ENCODE results near the gene SLC22A17. TPM values are rescaled to one million over a fixed set of nuclear protein-coding genes. Genes with fewer than 3 reads are reported as not detected.

Gene SLC22A17
- total and polyA plus RNA-seq, 2 of the 4 experiments (the other 2 are of a cell fraction), result 6.6 to 36.0 TPM

DNA sequence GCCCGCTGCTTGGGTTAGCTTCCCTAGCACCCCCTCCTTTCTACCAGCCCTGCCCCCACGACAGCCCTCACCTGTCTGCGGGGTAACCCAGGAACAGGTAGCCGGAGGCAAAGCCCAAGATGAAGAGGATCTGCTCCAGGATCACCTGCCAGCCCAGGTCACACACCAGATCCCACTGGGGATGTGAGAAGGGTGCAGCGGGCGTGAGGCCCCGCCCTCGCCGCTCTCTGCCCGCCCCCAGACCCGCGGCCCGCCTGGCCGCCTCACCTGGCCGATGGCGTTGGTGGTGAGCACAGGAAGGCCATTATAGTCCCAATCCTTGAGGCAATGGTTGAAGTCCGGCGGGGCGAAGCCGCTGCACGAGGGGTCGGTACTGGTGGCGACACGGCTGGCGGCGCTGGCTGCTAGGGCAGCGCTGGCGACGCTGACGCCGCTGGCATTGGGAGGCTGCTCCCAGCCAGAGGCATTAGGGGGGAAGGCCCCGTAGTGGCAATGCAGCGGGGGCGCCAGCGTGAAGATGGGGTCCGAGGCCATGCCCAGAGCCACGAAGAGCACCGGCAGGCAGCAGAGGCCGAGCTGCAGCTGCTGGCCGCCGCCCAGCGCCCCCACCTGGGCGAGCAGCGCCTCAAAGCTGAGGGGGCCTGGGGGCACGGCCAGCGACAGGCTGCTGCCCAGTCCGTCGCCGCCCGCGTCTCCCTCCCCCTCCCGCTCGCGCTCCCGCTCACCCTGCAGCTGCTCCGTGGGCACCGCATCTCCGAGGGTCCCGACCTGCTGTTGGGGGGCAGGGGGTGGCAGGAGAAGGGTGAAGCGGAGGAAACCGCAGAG, 794 bp downstream of the SLC22A17 start:
- Histone ChIP-seq H3K27me3 (ENCODE audit: control insufficient read depth, insufficient read depth, low read length) (no peaks in the 10 kb centered on the region), H3K36me3 (ENCODE audit: control insufficient read depth, insufficient read depth, low read length) (peaks cover 20% of the 10 kb centered on the region), H2AK5ac (ENCODE audit: low read depth, low read length) (peak overlapping the region; percentile 54; the same call in 1 of the 2 replicates), H3K4ac (ENCODE audit: low read depth, low read length) (peak overlapping the region; percentile 46), H4K5ac (ENCODE audit: low read depth, low read length) (no peak overlapping the region), H4K20me1 (ENCODE audit: insufficient read depth, low read length) (no peaks in the 10 kb centered on the region; the same call in 1 of the 2 replicates), H4K8ac (ENCODE audit: low read depth in 2 of 2, low read length in 2 of 2) (peak overlapping the region in 1 of 2 experiments; percentile 66; a peak in 1 of 4 replicates), H3K14ac (replicated peaks; ENCODE audit: low read depth, low read length) (no peak overlapping the region; the same call in 1 of the 2 replicates), H3K9me3 (ENCODE audit: control insufficient read depth, insufficient read depth, low read length) (no peaks in the 10 kb centered on the region), H2BK20ac (ENCODE audit: low read depth, low read length) (no peak overlapping the region), H3K27ac (ENCODE audit: insufficient read depth, low read length) (peak overlapping the region; percentile 63), H3K79me1 (ENCODE audit: low read depth in 1 of 2, low read length in 2 of 2) (peaks cover 0 to 7% of the 10 kb centered on the region in 2 experiments; a peak in 3 of 4 replicates), H2BK120ac (ENCODE audit: low read depth, low read length) (no peak overlapping the region), H2BK15ac (ENCODE audit: low read depth, low read length) (no peak overlapping the region), H2BK5ac (ENCODE audit: low read depth, low read length, poor library complexity, severe bottlenecking) (peak overlapping the region; percentile 29), H3K4me1 (ENCODE audit: control insufficient read depth, insufficient read depth, low read length) (peaks cover 3% of the 10 kb centered on the region; the same call in 1 of the 2 replicates), H3K23ac (ENCODE audit: low read depth, low read length) (no peak overlapping the region; the same call in 1 of the 2 replicates), H4K91ac (ENCODE audit: insufficient read depth, low read depth, low read length) (no peak overlapping the region), H3K9me1 (ENCODE audit: insufficient read depth, low read length) (peaks cover 6% of the 10 kb centered on the region; the same call in 1 of the 2 replicates), H2AFZ (replicated peaks; ENCODE audit: low read length, poor library complexity) (peak overlapping the region; percentile 96), H3K4me3 (ENCODE audit: insufficient read depth, low read depth, low read length) (peak overlapping the region; percentile 76), H3K9ac (ENCODE audit: low read depth, low read length) (peak overlapping the region; percentile 68), H2AK9ac (replicated peaks; ENCODE audit: low read depth, low read length, poor library complexity) (peak overlapping the region; percentile 86), H3K56ac (ENCODE audit: extremely low read depth, insufficient read depth, low read length) (no peak overlapping the region), H3K18ac (ENCODE audit: low read depth, low read length) (no peak overlapping the region), H3K4me2 (ENCODE audit: low read depth, low read length) (peak overlapping the region; percentile 75)
- CTCF ChIA-PET, result interaction anchor here (0.7 to 1.2 kb wide), 4 partner anchors 9 to 43 kb away, joined by 3 to 8 read pairs (median 4); no protein-coding TSS in a partner anchor
- dilution Hi-C loops (cut with HindIII; ENCODE audit: low sequenced_read_pairs, unreplicated experiment), result no loop called here
- intact Hi-C loops (cut with micrococcal nuclease), result loop anchor here (1.0 kb wide), 2 partner anchors 14 to 24 kb away; no protein-coding TSS in a partner anchor
- ATAC-seq (ENCODE audit: low read depth) (peak; percentile 48), DNase-seq (no peak)
- POLR2A ChIA-PET (ENCODE audit: unreplicated experiment), result no interaction called here
- BruUV-seq (replicated peaks), result no TSS peak
- 1% methylated on average over 29 of the region's 61 CpGs; no CpG with 5 or more reads in 1 of the 2 experiments for WGBS, 2 experiments (ENCODE audit: extremely low coverage in 2 of 2, insufficient read length in 1 of 2)
- TF ChIP-seq, protein P1, sequence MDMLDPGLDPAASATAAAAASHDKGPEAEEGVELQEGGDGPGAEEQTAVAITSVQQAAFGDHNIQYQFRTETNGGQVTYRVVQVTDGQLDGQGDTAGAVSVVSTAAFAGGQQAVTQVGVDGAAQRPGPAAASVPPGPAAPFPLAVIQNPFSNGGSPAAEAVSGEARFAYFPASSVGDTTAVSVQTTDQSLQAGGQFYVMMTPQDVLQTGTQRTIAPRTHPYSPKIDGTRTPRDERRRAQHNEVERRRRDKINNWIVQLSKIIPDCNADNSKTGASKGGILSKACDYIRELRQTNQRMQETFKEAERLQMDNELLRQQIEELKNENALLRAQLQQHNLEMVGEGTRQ (IDR thresholded peaks at IDR 0.05; ENCODE audit: low read depth, low read length), result no peak
- TF ChIP-seq RAD21 (IDR thresholded peaks at IDR 0.05; ENCODE audit: low read length) (no peak), RCOR1 (IDR thresholded peaks at IDR 0.05; ENCODE audit: insufficient replicate concordance, low read length) (no peak)
- TF ChIP-seq, protein P2, sequence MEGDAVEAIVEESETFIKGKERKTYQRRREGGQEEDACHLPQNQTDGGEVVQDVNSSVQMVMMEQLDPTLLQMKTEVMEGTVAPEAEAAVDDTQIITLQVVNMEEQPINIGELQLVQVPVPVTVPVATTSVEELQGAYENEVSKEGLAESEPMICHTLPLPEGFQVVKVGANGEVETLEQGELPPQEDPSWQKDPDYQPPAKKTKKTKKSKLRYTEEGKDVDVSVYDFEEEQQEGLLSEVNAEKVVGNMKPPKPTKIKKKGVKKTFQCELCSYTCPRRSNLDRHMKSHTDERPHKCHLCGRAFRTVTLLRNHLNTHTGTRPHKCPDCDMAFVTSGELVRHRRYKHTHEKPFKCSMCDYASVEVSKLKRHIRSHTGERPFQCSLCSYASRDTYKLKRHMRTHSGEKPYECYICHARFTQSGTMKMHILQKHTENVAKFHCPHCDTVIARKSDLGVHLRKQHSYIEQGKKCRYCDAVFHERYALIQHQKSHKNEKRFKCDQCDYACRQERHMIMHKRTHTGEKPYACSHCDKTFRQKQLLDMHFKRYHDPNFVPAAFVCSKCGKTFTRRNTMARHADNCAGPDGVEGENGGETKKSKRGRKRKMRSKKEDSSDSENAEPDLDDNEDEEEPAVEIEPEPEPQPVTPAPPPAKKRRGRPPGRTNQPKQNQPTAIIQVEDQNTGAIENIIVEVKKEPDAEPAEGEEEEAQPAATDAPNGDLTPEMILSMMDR (conservative IDR thresholded peaks at IDR 0.05; ENCODE audit: low read depth, low read length), result peak; percentile 13; the same call in 1 of the 2 replicates
- in situ Hi-C loops (cut with MboI; ENCODE audit: low sequenced_read_pairs), result no loop called here
